Activated B cell treated with CpG ODN at 0.5 μM for 24 hours (primary cell): ENCODE results near the gene LAMA4. TPM values are rescaled to one million over a fixed set of nuclear protein-coding genes. Genes with fewer than 3 reads are reported as not detected.

Source experiments
- ATAC-seq: fragments of 200-7000 bp; cut with Tn5 transposase; one replicate; pipeline ENCODE4 v1.10.0; 2021; ENCODE audit warnings: low read depth, mild to moderate bottlenecking, moderate library complexity
- CTCF ChIA-PET: fragments of 350-600 bp; sonication (Branson Sonifier 250); formaldehyde crosslinking; loops from one replicate; lab custom pipeline; 2021; ENCODE audit warnings: antibody characterized with exemption; lab: Charles Lee
- POLR2A ChIA-PET: fragments of 350-600 bp; sonication (Branson Sonifier 250); formaldehyde crosslinking; loops from one replicate; lab custom pipeline; 2021; ENCODE audit warnings: antibody characterized with exemption; lab: Charles Lee
- DNase-seq: peaks from one replicate; pipeline ENCODE4 v3.0.0; 2022
- H3K27ac Mint-ChIP-seq: one replicate; pipeline ENCODE4 v1.8.0; 2020; ENCODE audit warnings: mixed read lengths
- H3K27me3 Mint-ChIP-seq: one replicate; pipeline ENCODE4 v1.8.0; 2021; ENCODE audit warnings: mixed read lengths
- H3K36me3 Mint-ChIP-seq: one replicate; pipeline ENCODE4 v1.8.0; 2021; ENCODE audit warnings: low read depth, mixed read lengths
- H3K4me1 Mint-ChIP-seq: one replicate; pipeline ENCODE4 v1.8.0; 2021; ENCODE audit warnings: mixed read lengths
- H3K4me3 Mint-ChIP-seq: one replicate; pipeline ENCODE4 v1.8.0; 2020; ENCODE audit warnings: mild to moderate bottlenecking, mixed read lengths
- H3K9me3 Mint-ChIP-seq: one replicate; pipeline ENCODE4 v1.8.0; 2020; ENCODE audit warnings: mixed read lengths
- intact Hi-C: fragments of 100-400 bp; cut with micrococcal nuclease; formaldehyde crosslinking; loops from one replicate; pipeline ENCODE4 v1.15.1; 2024
- total RNA-seq: library from RNA; stranded (reverse); gene quantifications from 2 replicates; pipeline ENCODE4 v1.2.3, GENCODE V29; 2022
- TF ChIP-seq, protein P1 (sequence below): fragments of 200-600 bp; IDR thresholded peaks from one replicate; pipeline ENCODE4 v1.8.0; 2022; ENCODE audit warnings: antibody characterized with exemption, mild to moderate bottlenecking

Gene LAMA4
- total RNA-seq, 1 donor from 2014 or later: not detected

DNA sequence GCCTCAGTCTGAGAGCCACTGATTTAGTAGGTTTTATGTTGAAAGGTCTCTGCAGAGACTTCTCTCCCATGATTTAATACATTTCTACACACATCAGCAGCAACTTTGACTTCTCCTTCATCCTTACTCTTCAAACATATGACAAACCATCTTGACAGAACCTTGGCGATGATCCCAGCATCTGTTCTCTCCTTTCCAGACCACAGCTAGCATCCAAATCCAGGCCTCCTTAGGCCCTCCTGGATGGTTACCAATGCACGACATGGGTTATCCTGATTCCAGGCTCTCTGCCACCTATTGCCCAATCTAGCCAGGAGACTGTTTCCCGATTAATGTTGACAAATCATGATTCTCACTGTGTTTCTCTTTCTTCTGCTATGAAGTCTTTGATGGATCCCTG lies 16.8 kb downstream of the LAMA4 start:
- intact Hi-C loops: no loop called here
- DNase-seq: no peak
- ChIA-PET CTCF (no interaction called here), POLR2A (no interaction called here)
- TF ChIP-seq, protein P1, sequence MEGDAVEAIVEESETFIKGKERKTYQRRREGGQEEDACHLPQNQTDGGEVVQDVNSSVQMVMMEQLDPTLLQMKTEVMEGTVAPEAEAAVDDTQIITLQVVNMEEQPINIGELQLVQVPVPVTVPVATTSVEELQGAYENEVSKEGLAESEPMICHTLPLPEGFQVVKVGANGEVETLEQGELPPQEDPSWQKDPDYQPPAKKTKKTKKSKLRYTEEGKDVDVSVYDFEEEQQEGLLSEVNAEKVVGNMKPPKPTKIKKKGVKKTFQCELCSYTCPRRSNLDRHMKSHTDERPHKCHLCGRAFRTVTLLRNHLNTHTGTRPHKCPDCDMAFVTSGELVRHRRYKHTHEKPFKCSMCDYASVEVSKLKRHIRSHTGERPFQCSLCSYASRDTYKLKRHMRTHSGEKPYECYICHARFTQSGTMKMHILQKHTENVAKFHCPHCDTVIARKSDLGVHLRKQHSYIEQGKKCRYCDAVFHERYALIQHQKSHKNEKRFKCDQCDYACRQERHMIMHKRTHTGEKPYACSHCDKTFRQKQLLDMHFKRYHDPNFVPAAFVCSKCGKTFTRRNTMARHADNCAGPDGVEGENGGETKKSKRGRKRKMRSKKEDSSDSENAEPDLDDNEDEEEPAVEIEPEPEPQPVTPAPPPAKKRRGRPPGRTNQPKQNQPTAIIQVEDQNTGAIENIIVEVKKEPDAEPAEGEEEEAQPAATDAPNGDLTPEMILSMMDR: no peak
- no peak overlapping the region for H3K27ac Mint-ChIP-seq
- H3K9me3 Mint-ChIP-seq: no peaks in the 10 kb centered on the region
- no peak overlapping the region for H3K4me3 Mint-ChIP-seq
- H3K4me1 Mint-ChIP-seq: no peaks in the 10 kb centered on the region
- no peaks in the 10 kb centered on the region for H3K36me3 Mint-ChIP-seq
- no peak for ATAC-seq
- peaks cover 8% of the 10 kb centered on the region for H3K27me3 Mint-ChIP-seq

DNA sequence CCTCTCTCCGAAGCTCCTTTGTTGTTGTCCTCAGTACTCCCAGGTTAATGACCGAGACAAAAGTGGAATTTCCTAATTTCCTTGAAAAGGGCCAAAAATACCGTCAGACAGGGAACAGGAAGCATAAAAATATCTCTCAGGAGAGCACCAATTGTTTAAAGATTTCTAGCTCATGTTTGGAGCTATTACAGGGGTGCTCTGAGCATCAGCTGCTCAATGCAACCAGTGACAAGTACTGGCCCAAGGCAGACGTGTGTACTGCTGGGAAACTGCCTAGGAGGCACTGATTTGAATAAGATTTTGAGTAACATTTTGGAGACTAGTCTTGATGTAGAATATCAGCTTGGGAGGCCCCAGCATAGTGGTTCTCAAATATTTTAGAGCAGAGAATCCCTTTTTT lies 17.3 kb downstream of the LAMA4 start:
- H3K4me1 Mint-ChIP-seq: no peaks in the 10 kb centered on the region
- H3K4me3 Mint-ChIP-seq: no peak overlapping the region
- TF ChIP-seq, protein P1: no peak
- intact Hi-C loops: no loop called here
- H3K27ac Mint-ChIP-seq: no peak overlapping the region
- CTCF ChIA-PET: no interaction called here
- no peaks in the 10 kb centered on the region for H3K9me3 Mint-ChIP-seq
- POLR2A ChIA-PET: no interaction called here
- ATAC-seq (no peak), DNase-seq (no peak)
- H3K27me3 Mint-ChIP-seq: peaks cover 8% of the 10 kb centered on the region
- no peaks in the 10 kb centered on the region for H3K36me3 Mint-ChIP-seq

DNA sequence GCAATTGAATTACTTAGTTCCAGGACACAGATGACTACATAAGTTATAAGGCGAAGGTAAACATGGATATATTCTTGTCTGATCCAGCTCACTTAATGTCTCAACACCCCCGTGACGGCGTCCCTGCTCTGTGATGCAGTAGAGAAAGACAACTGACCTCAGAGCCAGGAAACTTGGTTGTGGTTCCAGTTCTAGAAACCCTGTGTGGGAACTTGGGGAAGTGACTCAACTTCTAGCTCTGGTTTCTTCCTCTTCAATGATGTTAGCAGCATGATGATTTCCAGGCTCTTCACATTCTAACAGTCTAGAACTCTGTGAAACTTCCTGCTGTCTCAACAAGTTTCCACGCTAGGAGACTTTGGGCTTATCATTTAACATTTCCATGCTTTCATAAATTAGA lies 18.4 kb downstream of the LAMA4 start:
- Mint-ChIP-seq H3K9me3 (no peaks in the 10 kb centered on the region), H3K27ac (no peak overlapping the region), H3K36me3 (no peaks in the 10 kb centered on the region), H3K4me1 (no peaks in the 10 kb centered on the region), H3K27me3 (peaks cover 8% of the 10 kb centered on the region), H3K4me3 (no peak overlapping the region)
- DNase-seq: no peak
- TF ChIP-seq, protein P1: no peak
- ATAC-seq: no peak
- POLR2A ChIA-PET: no interaction called here
- CTCF ChIA-PET: no interaction called here
- intact Hi-C loops: no loop called here

DNA sequence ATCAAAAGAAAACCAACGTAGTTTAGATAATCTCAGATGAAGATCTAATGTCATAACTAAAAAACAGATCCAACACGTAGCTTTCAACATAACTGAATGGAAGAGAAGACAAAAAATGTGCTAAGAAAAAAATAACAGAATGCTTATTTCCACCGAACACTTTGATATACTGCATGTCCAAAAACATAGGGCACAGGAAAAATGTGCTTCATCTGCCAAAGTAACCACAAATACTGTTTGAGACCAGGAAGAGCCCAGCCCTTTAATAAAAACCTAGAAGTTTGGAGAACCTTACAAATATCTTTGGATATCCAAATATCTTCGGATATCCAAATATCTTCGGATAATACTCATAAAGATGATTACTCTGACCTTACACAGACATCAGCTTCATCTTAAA lies 19.8 kb downstream of the LAMA4 start:
- Mint-ChIP-seq H3K4me1 (no peaks in the 10 kb centered on the region), H3K4me3 (no peak overlapping the region), H3K27me3 (peaks cover 8% of the 10 kb centered on the region), H3K27ac (no peak overlapping the region), H3K9me3 (no peaks in the 10 kb centered on the region), H3K36me3 (no peaks in the 10 kb centered on the region)
- intact Hi-C loops: no loop called here
- TF ChIP-seq, protein P1: no peak
- ChIA-PET CTCF (no interaction called here), POLR2A (no interaction called here)
- ATAC-seq (no peak), DNase-seq (no peak)

DNA sequence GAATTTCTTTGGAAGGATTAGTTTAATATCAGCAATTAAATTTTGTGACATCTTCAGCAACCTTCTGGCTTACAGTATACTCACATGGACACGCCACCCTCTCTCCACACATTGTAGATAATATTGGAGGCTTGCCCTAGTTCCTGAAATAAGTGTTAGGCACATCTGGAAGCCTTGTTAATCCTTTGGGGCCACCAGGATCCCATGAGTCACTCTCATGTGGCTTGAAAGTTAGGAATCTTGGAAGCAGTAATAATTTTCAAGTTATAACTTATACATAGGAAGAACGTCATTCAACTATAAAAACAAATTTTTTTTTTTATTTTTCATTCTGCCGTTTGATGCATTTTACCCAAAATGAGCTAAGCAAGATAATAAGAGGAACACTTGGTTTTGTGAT lies 20.5 kb downstream of the LAMA4 start:
- ChIA-PET POLR2A (no interaction called here), CTCF (no interaction called here)
- Mint-ChIP-seq H3K27me3 (peaks cover 8% of the 10 kb centered on the region), H3K9me3 (no peaks in the 10 kb centered on the region), H3K4me3 (no peak overlapping the region), H3K27ac (no peak overlapping the region), H3K4me1 (no peaks in the 10 kb centered on the region), H3K36me3 (no peaks in the 10 kb centered on the region)
- ATAC-seq (no peak), DNase-seq (no peak)
- intact Hi-C loops: no loop called here
- TF ChIP-seq, protein P1: no peak
